AG04449 (cell line): ENCODE results near the gene LHX5.

Source experiments
- CTCF ChIA-PET: fragments of 350-600 bp; formaldehyde crosslinking; extraction: SDS; loops from one replicate; lab custom pipeline; 2021; ENCODE audit warnings: antibody characterized with exemption; lab: Yijun Ruan, JAX
- POLR2A ChIA-PET: fragments of 400-600, 350-600 bp; formaldehyde crosslinking; extraction: SDS; loops from one replicate; lab custom pipeline; 2020; ENCODE audit warnings: antibody characterized with exemption, inconsistent platforms; lab: Yijun Ruan, JAX
- DNase-seq: peaks from one replicate; pipeline ENCODE4 v3.0.0-alpha.2; 2010; ENCODE audit warnings: low read depth, low spot score
- H3K4me3 ChIP-seq: 2 replicates; pipeline ENCODE4 v1.5.1; 2011; ENCODE audit warnings: low read depth, mild to moderate bottlenecking, control low read depth, low read length
- TF ChIP-seq, protein P1 (sequence below): IDR thresholded peaks from one replicate; pipeline ENCODE4 v1.5.1; 2011; ENCODE audit warnings: mild to moderate bottlenecking, moderate library complexity, low read length, control low read depth, inconsistent platforms; ENCODE audit not compliant: insufficient read depth; ENCODE audit errors: missing control alignments

The LHX5 gene

GRCh38 chr12:113418213-113418879 lies 53.3 kb downstream of the LHX5 start:
- POLR2A ChIA-PET: no interaction called here
- no peak for DNase-seq
- no peak overlapping the region for H3K4me3 ChIP-seq
- CTCF ChIA-PET: interaction anchor here (0.9 kb wide), 1 partner anchor 43 kb away, joined by 3 read pairs; no protein-coding TSS in a partner anchor
- TF ChIP-seq, protein P1, sequence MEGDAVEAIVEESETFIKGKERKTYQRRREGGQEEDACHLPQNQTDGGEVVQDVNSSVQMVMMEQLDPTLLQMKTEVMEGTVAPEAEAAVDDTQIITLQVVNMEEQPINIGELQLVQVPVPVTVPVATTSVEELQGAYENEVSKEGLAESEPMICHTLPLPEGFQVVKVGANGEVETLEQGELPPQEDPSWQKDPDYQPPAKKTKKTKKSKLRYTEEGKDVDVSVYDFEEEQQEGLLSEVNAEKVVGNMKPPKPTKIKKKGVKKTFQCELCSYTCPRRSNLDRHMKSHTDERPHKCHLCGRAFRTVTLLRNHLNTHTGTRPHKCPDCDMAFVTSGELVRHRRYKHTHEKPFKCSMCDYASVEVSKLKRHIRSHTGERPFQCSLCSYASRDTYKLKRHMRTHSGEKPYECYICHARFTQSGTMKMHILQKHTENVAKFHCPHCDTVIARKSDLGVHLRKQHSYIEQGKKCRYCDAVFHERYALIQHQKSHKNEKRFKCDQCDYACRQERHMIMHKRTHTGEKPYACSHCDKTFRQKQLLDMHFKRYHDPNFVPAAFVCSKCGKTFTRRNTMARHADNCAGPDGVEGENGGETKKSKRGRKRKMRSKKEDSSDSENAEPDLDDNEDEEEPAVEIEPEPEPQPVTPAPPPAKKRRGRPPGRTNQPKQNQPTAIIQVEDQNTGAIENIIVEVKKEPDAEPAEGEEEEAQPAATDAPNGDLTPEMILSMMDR: no peak

GRCh38 chr12:113416091-113416754 lies 55.4 kb downstream of the LHX5 start:
- no peak for DNase-seq
- TF ChIP-seq, protein P1: no peak
- CTCF ChIA-PET: interaction anchor here (0.6 to 2.9 kb wide), 2 partner anchors 9 kb away, joined by 4 to 21 read pairs; no protein-coding TSS in a partner anchor
- H3K4me3 ChIP-seq: no peak overlapping the region
- POLR2A ChIA-PET: no interaction called here

DNA sequence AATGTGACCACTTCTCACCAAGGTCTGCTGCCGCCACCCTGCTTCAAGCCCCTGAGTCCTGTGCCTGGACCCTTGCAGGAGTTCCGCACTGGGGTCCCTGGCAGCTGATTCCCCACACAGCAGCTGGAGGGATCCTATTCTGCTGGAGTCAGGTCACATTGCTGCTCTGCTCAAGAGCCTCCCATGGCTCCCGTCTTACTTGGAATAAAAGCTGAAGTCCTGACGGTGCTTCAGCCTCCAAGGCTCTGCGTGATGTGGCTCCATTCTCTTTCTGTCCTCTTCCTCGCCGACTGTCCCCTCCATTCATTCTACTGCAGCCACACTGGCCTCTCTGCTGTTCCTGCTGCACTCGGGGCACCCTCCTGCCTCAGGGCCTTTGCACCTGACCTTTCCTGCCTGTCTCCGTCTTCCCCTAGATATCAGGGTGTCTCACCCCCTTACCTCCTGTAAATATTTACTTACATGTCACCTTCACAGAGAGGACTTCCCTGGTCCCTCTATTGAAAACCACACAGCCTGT lies 57.1 kb downstream of the LHX5 start:
- H3K4me3 ChIP-seq: no peak overlapping the region
- TF ChIP-seq, protein P1: no peak
- POLR2A ChIA-PET: no interaction called here
- no peak for DNase-seq
- CTCF ChIA-PET: interaction anchor here (2.9 kb wide), 1 partner anchor 10 kb away, joined by 21 read pairs; no protein-coding TSS in a partner anchor

- no peak for DNase-seq
- CTCF ChIA-PET: interaction anchor here (2.9 kb wide), 1 partner anchor 11 kb away, joined by 21 read pairs; no protein-coding TSS in a partner anchor
- POLR2A ChIA-PET: no interaction called here
- H3K4me3 ChIP-seq: no peak overlapping the region
- TF ChIP-seq, protein P1: no peak
Observed at GRCh38 chr12:113413488-113413939, 58.2 kb downstream of the LHX5 start.
